HL-60/S4 (cell line): Measurements from ENCODE around the gene NFS1.

Experiments used
- in situ Hi-C: fragments of 300-500 bp; cut with MboI; formaldehyde crosslinking; loops from 2 replicates; pipeline ENCODE4 v1.14.3; 2022; ENCODE audit warnings: low sequenced_read_pairs

The NFS1 gene

GRCh38 chr20:35644806-35645205 lies 54.3 kb downstream of the NFS1 start:
- in situ Hi-C loops, result no loop called here

DNA sequence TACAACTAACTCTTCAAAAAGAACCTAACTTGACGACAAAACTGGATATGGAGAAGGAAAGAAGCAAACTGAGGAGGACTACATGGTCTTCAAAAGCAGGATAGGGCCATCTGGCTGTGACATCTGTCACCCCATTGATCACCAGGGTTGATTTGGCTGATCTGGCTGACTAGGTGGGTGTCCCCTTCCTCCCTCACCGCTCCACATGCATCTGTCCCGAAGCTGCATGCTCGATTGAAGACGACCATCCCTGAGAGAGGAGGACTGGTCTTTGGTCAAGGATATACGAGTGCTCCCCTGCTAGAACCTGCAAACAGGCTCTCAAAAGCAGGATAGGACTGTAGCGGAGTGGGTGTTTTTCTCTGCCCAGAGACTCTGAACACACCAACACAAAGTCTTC lies 56.1 kb downstream of the NFS1 start:
- in situ Hi-C loops, result no loop called here

DNA sequence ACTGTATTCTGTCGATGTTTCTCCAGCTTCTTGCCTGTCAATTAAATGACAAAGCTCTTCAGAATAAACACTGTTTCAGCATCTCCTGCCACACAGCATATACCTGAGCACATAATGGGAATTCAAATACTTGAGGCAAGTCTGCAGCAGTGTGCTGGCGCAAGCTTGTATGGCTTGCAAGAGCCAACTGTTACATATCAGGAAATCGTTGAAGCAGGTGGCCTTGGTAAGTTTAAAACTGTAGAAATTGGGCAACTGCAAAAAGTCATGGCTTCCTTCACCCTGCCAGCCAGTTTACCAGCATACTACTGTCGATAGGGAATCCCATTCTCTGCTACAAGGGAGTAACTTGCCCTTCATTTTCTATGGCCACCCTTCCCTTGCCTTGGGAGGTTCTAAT lies 57.4 kb downstream of the NFS1 start:
- in situ Hi-C loops, result no loop called here

DNA sequence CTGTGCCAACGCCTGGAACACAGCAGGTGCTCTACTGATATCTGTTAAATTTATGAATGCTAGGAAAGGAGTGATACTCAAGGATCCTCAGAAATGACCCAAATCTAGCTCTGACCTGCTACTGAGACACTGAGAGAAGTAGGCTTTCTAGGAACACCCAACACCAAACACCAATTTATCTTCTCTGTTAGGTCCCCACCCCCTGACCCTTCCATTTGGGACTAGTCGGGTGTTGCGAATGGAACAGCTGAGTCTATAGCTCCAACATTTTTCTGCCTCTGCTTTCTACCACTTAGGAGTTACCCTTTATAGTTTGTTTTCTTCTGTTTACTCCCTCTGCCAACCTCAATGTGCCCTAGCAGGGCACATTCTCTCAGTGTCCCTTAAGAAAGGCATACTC lies 58.4 kb downstream of the NFS1 start:
- in situ Hi-C loops, result no loop called here

DNA sequence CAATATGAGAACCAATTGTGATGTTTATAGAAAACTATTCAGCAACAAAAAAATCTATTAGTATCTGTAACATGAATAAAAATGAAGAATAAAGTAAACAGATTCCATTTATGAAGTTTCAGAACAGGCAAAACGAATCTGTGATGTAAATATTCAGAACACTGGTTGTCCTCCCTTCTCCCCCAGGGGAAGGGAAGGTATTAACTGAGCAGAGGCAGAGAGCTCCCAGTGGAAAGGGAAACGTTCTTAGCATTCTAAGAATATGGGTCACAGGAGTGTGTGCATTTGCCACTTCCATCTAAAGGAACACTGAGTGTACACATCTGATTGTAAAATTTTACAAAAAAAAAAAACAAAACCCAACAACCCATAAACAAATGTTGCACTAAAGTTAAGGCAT lies 60.4 kb downstream of the NFS1 start:
- in situ Hi-C loops, result no loop called here

- in situ Hi-C loops, result no loop called here
Measured at GRCh38 chr20:35637276-35637675, 61.9 kb downstream of the NFS1 start.

DNA sequence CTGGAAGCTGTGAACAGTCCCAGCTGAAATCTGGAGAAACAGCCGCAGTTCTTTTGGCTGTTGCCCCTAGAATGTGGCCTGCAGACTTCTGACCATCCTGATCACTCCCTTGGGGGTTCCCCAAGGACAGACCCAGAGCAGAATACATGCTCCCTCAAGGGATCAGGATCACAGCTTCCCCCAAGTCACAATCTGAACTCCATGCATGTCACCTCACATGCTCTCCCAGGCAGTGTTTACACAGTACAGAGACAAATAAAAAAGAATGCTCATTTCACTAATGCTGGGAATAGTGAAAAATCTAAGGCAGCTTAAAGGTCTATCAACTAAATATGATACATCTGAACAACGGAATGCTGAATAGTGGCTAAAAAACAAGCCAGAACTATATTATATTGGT lies 63.1 kb downstream of the NFS1 start:
- in situ Hi-C loops, result no loop called here

GRCh38 chr20:35635652-35636051 lies 63.5 kb downstream of the NFS1 start:
- in situ Hi-C loops, result no loop called here

DNA sequence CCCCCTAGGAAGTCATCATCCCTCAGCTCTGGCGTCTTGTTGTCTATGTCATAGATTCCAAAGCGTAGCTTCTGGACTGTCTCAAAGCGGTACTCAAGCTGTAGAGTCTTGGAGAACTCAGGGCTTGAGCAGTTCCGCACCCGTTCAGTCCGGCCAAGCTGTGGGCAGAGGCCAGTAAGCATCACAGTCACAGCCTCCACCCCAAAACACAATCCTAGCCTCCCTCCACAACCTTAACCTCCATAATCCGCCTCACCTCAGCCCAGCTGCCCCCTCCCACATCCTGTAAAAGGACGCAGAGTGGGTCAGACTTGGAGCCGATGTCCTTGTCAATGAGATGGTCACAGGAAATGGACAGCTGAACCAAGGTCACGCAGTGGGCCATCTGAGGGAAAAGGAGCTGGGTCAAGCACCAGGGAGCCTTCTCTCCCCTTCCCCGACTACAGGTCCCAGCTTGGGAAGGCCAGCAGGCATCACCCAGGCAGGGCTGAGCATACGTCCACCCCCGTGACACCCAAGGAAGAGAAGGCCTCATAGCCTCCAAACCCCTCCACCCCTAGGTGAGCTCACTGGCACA lies 66.5 kb downstream of the NFS1 start:
- in situ Hi-C loops, result no loop called here

GRCh38 chr20:35630636-35631035 lies 68.5 kb downstream of the NFS1 start:
- in situ Hi-C loops, result no loop called here

DNA sequence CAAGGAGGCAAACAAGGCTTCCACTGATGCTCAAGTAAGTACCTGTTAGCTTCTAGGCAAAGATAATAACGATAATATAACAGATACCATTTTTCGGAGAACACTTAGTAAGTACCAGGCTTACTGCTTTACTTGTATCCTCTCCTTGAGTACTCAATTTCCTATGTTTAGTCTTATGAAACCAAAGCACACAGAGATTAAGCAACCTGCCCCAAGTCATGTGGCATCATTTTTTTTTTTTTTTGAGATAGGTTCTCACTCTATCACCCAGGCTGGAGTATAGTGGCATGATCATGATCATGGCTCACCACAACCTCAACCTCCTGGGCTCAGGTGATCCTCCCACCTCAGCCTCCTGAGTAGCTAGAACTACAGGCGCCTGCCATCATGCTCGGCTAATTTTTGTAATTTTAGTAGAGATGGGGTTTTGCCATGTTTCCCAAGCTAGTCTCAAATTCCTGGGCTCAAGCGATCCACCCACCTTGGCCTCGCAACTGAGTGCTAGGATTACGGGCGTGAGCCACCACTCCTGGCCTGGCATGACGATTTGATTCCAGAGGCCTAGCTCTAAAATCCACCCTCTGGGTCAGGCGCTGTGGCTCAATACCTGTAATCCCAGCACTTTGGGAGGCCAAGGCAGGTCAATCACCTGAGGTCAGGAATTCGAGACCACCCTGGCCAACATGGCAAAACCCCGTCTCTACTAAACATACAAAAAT lies 69.6 kb downstream of the NFS1 start:
- in situ Hi-C loops, result no loop called here

DNA sequence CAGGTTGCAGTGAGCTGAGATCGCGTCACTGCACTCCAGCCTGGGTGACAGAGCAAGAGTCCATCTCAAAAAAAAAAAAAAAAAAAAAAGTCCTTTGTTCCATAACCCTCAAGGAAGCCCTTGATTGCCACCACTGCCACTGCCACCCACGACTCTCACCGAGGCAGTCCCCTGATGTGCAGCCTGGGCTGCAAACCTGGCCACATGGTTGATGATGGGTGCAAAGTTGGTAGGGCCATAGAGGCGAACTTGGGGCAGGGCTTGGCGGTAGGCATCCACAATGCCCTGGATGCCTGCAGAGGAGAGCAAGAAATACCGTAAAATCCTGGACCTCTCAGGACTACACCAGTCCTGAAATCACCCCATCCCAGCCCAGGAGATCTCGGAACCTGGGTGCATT lies 72.0 kb downstream of the NFS1 start:
- in situ Hi-C loops, result no loop called here

DNA sequence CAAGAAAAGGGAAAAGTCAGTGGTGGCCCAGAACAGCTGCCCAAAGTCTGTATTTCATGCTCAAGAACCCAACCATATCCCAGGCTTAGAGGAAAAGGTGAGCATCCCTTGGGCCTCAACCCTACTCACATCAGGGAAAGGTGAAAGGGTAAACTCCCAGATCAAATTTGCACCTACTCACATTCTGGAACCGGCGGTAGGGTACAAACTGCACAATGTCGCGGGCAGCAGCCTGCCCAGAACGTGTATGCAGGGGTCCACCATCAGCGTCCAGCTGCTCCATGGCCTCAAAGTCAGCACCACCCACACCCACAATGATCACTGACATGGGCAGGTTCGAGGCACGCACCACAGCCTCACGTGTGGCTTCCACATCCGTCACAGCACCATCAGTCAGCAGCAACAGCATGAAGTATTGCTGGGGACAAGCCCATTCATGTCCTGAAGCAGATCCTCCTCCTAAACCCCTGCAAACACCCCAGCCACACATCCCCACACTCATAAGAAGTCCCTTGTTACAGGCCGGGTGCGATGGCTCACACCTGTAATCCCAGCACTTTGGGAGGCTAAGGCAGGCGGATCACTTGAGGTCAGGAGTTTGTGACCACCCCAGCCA lies 72.7 kb downstream of the NFS1 start:
- in situ Hi-C loops, result no loop called here

GRCh38 chr20:35625584-35626385 lies 73.4 kb downstream of the NFS1 start:
- in situ Hi-C loops, result no loop called here

DNA sequence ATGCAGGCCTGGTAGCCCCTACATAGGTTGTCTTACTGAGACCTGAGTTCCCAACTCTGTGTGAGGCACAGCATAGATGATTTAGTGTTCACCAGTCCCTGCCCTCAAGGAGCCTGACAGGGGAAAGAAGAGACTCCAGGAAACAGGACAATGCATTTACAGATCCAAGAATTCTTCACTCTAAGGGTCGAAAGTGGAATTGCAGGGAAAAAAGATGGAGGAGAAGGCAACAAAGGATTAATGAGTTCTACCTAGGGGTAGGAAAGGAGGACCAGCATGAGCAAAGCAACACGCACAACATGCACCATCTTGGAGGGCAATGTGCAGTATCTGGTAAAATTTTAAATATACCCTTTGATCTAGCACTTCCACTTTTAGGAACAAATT lies 77.6 kb downstream of the NFS1 start:
- in situ Hi-C loops, result no loop called here

- in situ Hi-C loops, result no loop called here
Measured at GRCh38 chr20:35620818-35621559, 78.2 kb downstream of the NFS1 start.

GRCh38 chr20:35619196-35620095 lies 79.7 kb downstream of the NFS1 start:
- in situ Hi-C loops, result no loop called here

DNA sequence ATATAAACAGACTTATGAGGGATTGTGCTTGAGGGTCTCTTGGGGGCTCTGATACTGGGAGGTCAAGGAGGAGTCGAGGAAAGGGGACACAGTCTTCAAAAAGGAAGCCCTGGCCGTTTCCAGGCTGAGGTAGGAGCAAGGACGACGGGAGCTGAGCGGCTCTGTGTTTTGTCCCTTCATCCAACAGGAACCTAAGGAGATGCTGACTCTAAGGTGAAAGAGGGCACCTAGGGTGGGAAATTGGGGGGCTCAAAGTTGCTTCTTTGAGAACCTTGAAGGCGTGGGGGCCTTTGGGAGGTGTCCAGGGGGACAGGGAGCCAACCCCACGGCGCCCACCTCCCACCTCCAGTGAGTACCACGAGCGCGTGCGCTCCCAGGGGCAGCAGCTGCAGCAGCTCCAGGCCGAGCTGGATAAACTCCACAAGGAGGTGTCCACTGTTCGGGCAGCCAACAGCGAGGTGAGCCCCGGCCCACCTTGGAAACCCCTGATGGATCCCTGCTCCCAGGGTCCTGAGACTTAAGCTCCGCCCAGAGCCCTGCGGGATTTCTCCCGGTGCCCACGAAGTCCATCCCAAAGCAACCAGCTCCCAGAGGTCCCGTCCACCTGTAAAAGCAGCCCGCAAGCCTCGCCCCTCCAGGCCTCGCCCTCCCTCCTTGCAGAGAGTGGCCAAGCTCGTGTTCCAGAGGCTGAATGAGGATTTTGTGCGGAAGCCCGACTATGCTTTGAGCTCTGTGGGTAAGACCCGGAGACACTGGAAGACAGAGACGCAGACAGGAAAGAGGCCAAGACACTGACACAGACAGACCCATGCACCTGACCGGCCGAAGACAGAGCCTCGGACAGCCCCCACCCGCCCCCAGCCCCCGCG lies 80.7 kb downstream of the NFS1 start:
- in situ Hi-C loops, result no loop called here
